Measurements from ENCODE around the gene SLC25A25.

DNA sequence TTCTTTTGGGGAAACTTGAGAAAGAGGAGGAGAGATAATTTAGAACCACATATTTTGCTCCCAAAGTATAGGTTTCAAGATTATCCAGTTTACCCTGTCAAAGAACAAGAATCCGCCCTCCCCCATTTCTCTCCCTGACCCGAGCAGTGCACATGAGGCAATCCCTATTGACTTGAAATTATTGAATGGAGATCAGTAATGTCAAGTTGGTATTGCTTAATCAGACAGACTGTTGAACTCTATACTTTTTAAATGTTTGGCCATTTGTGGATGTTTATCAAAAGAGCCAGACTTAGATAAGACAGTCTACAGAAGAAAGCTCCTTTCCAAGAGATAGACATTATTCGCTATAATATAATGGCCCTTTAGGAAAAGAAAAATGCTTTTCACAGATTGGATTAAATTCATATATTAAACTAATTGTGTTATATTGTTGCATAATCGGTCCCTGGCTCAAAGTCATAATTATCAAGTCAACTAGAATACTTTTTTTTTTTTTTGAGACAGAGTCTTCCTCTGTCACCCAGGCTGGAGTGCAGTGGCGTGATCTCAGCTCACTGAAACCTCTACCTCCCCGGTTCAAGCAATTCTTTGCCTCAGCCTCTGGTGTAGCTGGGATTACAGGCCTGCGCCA is 5.3 kb downstream of the SLC25A25 start:
- TF ChIP-seq, protein P1, sequence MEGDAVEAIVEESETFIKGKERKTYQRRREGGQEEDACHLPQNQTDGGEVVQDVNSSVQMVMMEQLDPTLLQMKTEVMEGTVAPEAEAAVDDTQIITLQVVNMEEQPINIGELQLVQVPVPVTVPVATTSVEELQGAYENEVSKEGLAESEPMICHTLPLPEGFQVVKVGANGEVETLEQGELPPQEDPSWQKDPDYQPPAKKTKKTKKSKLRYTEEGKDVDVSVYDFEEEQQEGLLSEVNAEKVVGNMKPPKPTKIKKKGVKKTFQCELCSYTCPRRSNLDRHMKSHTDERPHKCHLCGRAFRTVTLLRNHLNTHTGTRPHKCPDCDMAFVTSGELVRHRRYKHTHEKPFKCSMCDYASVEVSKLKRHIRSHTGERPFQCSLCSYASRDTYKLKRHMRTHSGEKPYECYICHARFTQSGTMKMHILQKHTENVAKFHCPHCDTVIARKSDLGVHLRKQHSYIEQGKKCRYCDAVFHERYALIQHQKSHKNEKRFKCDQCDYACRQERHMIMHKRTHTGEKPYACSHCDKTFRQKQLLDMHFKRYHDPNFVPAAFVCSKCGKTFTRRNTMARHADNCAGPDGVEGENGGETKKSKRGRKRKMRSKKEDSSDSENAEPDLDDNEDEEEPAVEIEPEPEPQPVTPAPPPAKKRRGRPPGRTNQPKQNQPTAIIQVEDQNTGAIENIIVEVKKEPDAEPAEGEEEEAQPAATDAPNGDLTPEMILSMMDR (conservative IDR thresholded peaks at IDR 0.05; ENCODE audit: low read length), result no peak
- TF ChIP-seq EZH2phosphoT487 (IDR thresholded peaks at IDR 0.05; ENCODE audit: borderline replicate concordance), result no peak

All from Loucy (cell line).